Erythroblast (primary cell): ENCODE measurements around the gene ARFGAP3.

Experiments used
- GATA1 ChIP-seq: IDR thresholded peaks from 2 replicates; pipeline ENCODE4 v1.6.1; 2011; ENCODE audit warnings: low read depth, mild to moderate bottlenecking, control low read depth, low read length, moderate library complexity
- POLR2A ChIP-seq: IDR thresholded peaks from 2 replicates; pipeline ENCODE4 v1.6.1; 2011; ENCODE audit warnings: mild to moderate bottlenecking, low read length

GRCh38 chr22:42856179-42856864 is 751 bp downstream of the ARFGAP3 start:
- TF ChIP-seq POLR2A (no peak), GATA1 (no peak)
